Activated naive CD4-positive, alpha-beta T cell treated with anti-CD3 and anti-CD28 coated beads, Interleukin-2, amount 50 U/mL, for 72 hours (primary cell): ENCODE measurements around the gene NSG2. TPM values are rescaled to one million over a fixed set of nuclear protein-coding genes. Genes with fewer than 3 reads are reported as not detected.
"Not testable (repeated sequence)": the region's sequence is repeated elsewhere in the genome, so short reads cannot be mapped to it uniquely, and the experiment has no call there.

Experiments used
- ATAC-seq, 2 donors: fragments of 150-1000 bp; cut with Tn5 transposase; 2 replicates each; pipeline ENCODE4 v1.10.0; 2021; ENCODE audit warnings: mild to moderate bottlenecking in 2 of 2, moderate library complexity in 2 of 2
- DNase-seq, 2 donors: peaks; one replicate each; pipeline ENCODE4 v3.0.0; 2021 to 2022; ENCODE audit warnings: low spot score in 2 of 2
- H3K27ac Mint-ChIP-seq, 2 donors: one replicate each; pipeline ENCODE4 v1.8.0; 2022; ENCODE audit warnings: mild to moderate bottlenecking in 2 of 2, mixed read lengths in 2 of 2
- H3K36me3 Mint-ChIP-seq, 2 donors: one replicate each; pipeline ENCODE4 v1.8.0; 2022; ENCODE audit warnings: mixed read lengths in 2 of 2
- H3K9me3 Mint-ChIP-seq, 2 donors: one replicate each; pipeline ENCODE4 v1.8.0; 2022; ENCODE audit warnings: mixed read lengths in 2 of 2
- total RNA-seq, 2 donors: library from RNA; stranded (reverse); gene quantifications; one replicate each; pipeline ENCODE4 v1.2.3, GENCODE V29; 2022

Gene NSG2
- total RNA-seq, 2 donors from 2014 or later, result not detected

DNA sequence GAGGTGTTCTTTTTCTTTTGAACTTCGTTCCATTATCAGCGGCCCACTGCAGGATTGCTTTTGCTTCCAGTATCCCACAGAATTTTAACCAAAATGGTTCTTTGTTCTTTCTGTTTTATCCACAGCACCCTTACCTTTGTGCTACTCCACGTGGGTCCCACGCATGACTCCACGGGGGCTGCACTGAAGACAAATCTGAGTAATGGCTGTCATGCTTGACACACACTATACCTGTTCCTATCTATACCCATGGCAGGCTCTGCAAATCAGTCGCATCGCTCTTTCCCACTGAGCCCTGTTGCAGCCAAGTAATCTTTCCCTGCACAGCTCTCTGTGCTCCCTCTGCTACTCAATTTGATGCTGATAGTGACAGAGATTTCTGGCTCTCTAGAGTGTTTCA lies 69.7 kb downstream of the NSG2 start:
- Mint-ChIP-seq H3K9me3 (no peaks in the 10 kb centered on the region), H3K27ac (no peak overlapping the region), H3K36me3 (no peaks in the 10 kb centered on the region)
- DNase-seq (no peak), ATAC-seq (no peak)

DNA sequence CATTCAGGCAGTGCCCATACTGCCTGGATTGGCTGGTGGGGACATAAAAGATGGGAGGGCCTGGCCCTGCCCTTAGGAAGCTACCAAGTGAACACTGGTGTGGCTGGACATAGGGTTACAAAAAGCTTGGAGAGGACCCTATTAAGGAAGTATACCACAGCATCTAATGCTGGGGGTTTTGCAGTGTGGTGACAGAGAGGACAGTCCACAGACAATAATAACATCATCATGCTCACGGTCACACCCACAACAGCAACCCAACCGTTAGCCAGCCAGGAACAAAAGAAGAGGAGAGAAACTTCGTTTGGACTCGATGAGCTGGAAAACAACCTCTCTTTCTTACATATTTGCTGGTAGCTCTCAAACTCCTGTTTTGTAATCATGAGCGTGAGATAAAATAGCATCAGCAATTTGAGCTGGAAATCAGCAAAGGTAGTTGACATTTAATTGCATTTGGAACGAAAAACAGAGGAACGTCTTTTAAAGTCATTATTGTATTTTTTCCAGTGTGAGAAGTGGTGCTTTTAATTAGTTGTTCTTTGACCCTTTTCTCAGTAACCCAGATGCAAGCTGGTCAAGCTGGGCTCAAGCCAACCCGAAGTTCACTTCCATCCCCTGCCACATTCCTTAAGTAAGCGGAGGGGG lies 73.4 kb downstream of the NSG2 start:
- ATAC-seq (no peak), DNase-seq (no peak)
- H3K36me3 Mint-ChIP-seq, result no peaks in the 10 kb centered on the region
- H3K9me3 Mint-ChIP-seq, result no peaks in the 10 kb centered on the region
- no peak overlapping the region for H3K27ac Mint-ChIP-seq

DNA sequence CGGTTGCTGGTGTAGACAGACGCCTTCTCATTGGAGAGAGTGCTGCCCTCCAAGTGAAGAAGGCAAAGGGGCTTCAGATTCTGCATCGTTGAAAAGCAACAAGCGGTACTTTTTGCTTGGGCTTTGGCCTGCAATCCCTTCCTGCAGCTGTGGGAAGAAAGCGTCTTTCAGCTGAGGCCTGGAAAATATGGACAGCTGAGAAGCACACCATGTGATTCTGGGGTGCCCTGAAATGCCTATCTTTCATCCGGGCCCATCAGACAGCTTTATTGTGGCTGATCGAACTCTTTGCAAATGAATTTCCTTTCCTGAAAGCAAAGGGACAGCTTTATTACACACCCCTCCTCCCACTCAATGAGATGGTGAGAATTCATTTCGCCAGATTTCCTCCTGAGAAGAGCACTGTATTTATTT lies 74.0 kb downstream of the NSG2 start:
- no peak overlapping the region for H3K27ac Mint-ChIP-seq

DNA sequence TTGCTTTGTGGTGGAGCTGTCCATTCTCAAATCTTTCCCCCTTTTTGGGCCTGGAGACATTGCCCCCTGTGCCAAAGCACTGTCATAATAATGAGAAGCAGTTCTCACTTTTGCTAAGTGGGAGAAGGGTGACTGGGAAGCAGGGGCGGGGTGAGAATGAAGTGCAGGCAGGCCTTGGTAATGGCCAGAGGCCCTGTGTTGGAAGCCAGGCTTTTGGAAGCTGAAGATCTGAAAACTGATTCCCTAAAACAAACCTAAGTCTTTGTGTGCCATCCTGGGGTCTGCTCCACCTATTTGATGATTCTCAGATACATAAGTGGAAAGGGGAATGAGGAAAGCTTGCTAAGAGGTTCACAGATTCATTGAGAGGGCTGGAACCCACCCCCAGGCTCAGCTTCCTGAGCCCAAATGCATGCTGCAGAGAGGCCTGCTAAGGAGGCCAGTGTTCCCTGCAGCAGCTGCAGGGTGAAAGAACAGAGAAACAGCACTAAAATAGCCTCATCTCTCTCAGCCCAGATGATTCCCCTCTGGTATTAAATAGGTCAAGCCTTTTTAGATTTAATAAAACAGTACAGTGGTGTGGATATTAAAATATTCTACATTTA lies 75.0 kb downstream of the NSG2 start:
- peaks cover 0 to 7% of the 10 kb centered on the region in 2 donors for H3K9me3 Mint-ChIP-seq
- DNase-seq, result no peak
- no peak for ATAC-seq
- H3K36me3 Mint-ChIP-seq, result peaks cover 0 to 8% of the 10 kb centered on the region in 2 donors
- no peak overlapping the region for H3K27ac Mint-ChIP-seq

More for the DNA sequence above, 74.0 kb downstream of the NSG2 start:
- ATAC-seq (no peak), DNase-seq (no peak)
- no peaks in the 10 kb centered on the region for H3K9me3 Mint-ChIP-seq
- no peaks in the 10 kb centered on the region for H3K36me3 Mint-ChIP-seq

DNA sequence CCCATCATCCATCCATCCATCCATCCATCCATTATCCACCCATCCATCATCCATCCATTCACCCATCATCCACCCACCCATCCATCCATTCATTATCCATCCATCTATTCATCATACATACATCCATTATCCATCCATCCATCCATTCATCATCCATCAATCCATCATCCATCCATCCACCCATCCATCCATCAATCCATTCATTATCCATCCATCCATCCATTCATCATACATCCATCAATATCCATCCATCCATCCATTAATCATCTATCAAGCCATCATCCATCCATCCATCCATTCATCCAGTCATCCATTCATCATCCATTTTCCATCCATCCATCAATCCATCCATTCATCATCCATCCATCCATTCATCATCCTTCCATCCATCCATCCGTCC lies 89.0 kb downstream of the NSG2 start:
- DNase-seq, result no peak
- no peaks in the 10 kb centered on the region for H3K36me3 Mint-ChIP-seq
- no peak overlapping the region for H3K27ac Mint-ChIP-seq
- H3K9me3 Mint-ChIP-seq, result peaks cover 11 to 14% of the 10 kb centered on the region in 2 donors
- no peak for ATAC-seq

DNA sequence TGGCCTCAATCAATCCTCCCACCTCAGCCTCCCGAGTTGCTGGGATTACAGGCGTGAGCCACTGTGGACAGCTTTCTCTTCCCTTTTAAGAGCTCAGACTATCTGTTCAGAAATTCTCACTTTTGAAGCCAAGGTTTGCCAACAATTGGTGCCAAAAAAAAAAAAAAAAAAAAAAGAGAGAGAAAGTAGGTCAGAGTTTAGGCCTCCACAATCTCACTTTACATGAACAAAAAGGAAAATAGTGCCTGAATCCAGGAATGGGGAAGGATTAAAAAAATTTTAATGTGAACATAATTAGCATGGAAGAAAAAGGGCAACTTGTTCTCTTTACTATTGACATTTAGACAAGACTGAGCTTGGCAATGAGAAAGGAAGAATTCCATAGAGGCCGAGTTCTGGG lies 94.1 kb downstream of the NSG2 start:
- peaks cover 3 to 10% of the 10 kb centered on the region in 2 donors for H3K9me3 Mint-ChIP-seq
- H3K36me3 Mint-ChIP-seq, result no peaks in the 10 kb centered on the region
- DNase-seq, result no peak
- H3K27ac Mint-ChIP-seq, result no peak overlapping the region
- no peak for ATAC-seq

DNA sequence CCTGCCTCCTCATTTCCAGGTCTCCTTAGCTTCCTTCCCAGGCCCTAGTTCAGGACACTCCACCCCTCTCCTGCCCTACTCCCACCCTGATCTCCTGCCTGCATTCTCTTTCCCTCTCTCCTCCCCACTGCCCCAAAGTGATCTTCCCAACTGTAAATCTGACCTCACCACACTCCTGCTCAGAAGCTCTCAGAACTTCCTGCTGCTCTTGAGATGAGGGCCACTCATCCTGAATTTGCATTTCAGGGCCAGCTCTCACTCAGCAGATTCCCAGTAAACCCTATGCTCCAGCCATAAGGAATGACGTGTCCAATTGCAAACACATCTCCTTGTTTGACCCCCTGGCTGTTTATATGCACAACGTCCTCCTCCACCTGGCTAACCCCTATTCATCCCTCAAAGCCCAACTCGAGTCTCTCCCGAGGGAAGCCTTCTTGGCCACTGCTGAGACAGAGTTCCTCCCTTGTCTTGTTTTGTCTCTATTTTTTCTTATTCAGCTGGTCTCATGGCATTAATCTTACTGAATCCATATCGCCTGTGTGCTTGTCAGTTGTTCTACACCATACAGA lies 95.0 kb downstream of the NSG2 start:
- ATAC-seq (no peak), DNase-seq (no peak)
- Mint-ChIP-seq H3K36me3 (no peaks in the 10 kb centered on the region), H3K27ac (no peak overlapping the region), H3K9me3 (peaks cover 3 to 10% of the 10 kb centered on the region in 2 donors)

DNA sequence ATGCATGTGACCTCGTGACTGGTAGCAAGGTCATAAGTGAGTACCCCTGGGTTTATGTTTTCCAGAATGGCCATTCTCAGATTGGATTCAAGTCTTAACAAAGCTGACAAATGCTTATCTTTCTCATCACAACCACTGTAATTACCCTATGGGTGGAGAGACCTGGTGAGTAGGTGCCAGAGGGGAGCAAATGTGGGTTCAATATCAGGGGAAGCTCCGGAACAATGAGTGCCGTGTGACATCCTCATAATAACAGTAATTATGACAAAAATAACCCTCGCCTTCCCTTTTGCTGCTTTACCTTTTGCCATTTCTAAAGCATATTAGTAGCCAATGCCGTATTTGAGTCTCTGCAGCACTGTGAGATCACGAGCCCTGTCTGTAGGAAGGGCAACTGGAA lies 95.9 kb downstream of the NSG2 start:
- no peak for DNase-seq
- H3K27ac Mint-ChIP-seq, result no peak overlapping the region
- H3K9me3 Mint-ChIP-seq, result peaks cover 3 to 10% of the 10 kb centered on the region in 2 donors
- no peak for ATAC-seq
- H3K36me3 Mint-ChIP-seq, result no peaks in the 10 kb centered on the region

DNA sequence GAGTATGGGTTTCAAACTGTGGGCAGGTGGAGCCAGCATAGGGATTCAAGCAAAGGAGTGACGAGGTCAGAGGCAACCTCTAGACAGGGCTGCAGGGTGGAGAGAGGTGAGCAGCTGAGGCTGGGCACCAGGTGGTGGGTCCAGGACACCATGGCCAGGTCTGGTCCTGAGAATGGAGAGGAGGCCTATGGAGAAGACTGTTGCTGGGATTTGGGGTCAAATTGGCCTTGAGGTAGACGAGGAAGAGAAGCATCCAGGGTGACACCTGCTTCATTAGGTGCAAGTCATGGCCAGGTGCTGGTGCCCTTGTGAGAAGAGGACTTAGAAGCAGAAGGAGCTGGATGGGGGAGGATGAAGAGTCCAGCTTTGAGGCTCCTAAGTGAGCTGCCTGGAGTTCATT lies 99.6 kb downstream of the NSG2 start:
- no peak for ATAC-seq

DNA sequence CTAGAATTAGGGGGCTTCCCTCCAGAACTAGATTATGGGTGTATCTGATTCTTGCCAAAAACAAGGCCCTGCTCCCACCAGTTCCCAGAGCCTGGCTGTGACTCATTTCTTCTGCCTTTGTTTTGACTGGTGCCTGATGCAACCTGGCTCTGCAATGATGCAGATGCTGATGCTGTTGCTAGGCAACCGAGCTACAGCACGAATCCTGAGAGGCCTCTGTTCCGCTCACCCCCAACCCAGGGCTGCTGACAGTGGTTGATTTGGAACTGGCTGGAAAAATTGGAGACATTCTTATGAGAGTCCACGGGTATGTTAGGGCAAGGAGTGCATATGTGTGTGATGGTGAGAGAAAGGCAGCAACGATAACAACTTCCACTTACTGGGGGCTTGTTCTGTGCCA lies 100.3 kb downstream of the NSG2 start:
- DNase-seq (peak in 1 of 2 donors; percentile 23), ATAC-seq (peak; percentile 43 to 93)
- Mint-ChIP-seq H3K27ac (no peak overlapping the region), H3K36me3 (no peaks in the 10 kb centered on the region), H3K9me3 (no peaks in the 10 kb centered on the region)

More for the DNA sequence above, 99.6 kb downstream of the NSG2 start:
- Mint-ChIP-seq H3K9me3 (no peaks in the 10 kb centered on the region), H3K36me3 (no peaks in the 10 kb centered on the region), H3K27ac (no peak overlapping the region)
- no peak for DNase-seq

DNA sequence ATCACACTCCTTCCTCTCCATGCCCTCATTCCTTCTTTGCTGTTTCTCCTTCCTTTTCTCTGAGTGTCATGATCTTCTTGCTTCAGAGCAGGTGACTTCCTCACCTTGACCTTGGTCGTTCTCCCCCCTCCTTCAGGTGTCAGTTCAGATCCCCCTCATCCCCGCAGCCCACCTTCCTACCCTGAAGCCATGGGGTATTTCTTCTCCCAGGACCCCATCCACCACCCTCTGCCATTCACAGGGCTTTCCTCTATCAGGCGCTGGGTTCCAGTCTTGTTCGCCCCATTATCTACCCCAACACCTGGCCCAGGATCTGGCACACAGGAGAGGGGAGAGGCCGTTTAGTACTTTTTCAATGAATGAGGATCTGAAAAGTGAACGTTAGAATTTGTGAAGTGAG lies 101.0 kb downstream of the NSG2 start:
- H3K27ac Mint-ChIP-seq, result peak overlapping the region in 1 of 2 donors; percentile 57
- DNase-seq, result no peak
- H3K36me3 Mint-ChIP-seq, result no peaks in the 10 kb centered on the region
- H3K9me3 Mint-ChIP-seq, result no peaks in the 10 kb centered on the region
- ATAC-seq, result no peak

DNA sequence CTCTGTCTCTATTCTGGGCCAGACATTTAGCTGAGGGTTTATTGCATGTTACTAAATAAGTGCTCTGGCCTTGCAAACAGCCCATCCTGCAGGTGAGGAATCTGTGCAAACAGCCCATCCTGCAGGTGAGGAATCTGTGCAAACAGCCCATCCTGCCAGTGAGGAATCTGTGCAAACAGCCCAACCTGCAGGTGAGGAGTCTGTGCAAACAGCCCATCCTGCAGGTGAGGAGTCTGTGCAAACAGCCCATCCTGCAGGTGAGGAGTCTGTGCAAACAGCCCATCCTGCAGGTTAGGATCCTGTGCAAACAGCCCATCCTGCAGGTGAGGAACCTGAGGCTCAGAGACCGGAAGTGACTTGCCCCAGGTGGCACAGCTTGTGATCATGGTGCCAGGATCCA lies 101.5 kb downstream of the NSG2 start:
- not testable (repeated sequence) for H3K36me3 Mint-ChIP-seq, H3K9me3 Mint-ChIP-seq, ATAC-seq, DNase-seq, H3K27ac Mint-ChIP-seq

DNA sequence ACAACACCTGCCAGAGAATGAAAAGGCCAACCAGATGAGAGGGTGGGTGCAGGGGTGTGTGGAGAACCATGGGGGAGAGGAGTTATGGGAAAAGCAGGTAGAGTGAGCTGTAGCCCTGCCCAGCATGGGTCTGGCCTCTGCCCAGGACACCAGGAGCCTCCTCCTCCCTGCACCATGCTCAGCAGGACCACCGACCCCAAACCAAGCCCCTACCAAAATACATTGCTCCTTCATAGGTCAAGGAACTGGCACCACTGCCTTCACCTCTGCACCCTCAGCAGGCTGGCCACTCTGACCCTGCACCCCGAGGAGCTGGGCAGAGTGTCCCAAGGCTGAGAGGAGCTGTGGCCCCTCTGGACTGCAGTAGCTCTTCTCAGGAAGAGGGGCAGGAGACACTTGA lies 102.0 kb downstream of the NSG2 start:
- Mint-ChIP-seq H3K36me3 (no peaks in the 10 kb centered on the region), H3K27ac (no peak overlapping the region), H3K9me3 (no peaks in the 10 kb centered on the region)
- ATAC-seq (no peak), DNase-seq (no peak)

DNA sequence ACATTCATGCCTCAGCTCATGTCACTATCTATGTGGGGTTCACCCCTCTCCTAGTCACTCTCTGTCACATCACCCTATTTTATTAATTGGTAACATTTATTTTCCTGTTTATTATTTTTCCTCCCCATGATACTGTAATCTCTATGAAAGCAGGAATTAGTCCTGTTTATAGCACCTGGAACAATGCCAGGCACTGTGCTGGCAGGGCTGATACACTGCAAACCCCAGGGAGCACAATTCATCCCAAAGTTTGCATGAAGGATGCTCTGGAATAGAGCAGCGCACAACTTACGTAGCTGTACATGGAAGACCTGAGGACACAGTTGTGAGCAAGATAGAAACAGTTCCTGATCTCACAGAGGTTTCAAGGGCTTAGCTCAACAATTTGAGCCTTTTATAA lies 103.2 kb downstream of the NSG2 start:
- ATAC-seq, result no peak
- DNase-seq, result no peak
- Mint-ChIP-seq H3K36me3 (no peaks in the 10 kb centered on the region), H3K9me3 (no peaks in the 10 kb centered on the region), H3K27ac (no peak overlapping the region)

DNA sequence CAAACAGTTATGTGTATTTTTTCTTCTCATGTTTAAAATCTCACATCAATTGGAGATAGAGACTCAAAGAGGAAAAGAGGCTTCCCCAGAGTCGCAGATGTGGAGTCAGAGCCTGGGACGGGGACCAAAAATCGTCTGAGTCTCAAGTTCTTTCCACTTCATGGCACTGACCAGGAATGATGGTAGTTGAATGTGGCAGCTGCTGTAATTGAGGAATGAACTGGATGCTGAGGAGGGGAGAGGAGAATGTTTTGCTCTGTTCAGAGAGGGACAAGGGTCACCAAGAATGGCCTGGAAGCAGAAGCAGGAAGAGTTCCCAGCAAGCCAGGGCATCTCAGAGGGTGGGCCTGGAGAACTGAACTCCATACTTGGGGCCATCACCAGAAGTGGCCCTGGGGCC lies 103.9 kb downstream of the NSG2 start:
- Mint-ChIP-seq H3K27ac (no peak overlapping the region), H3K36me3 (peaks cover 0 to under 1% of the 10 kb centered on the region in 2 donors), H3K9me3 (peaks cover 0 to under 1% of the 10 kb centered on the region in 2 donors)
- DNase-seq (no peak), ATAC-seq (no peak)

DNA sequence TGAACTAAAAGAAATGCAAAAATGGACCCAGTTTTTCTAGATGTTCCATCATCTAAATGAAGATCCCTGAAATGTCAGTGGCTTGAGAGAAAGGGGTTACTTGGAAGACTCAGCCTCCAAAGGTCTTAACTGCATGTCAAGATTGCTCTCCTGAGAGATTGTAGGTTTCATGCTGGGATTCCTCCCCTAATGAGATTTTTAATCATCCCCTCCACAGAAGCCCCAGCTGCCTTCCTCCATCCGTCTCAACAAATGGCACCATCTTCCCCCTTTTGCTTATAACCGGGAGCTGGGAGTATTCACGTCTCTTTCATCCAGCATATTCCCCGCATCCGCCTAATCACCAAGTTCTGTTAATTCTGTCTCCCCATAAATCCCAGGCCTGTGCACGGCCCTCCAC lies 104.5 kb downstream of the NSG2 start:
- no peak for ATAC-seq
- no peak overlapping the region for H3K27ac Mint-ChIP-seq

DNA sequence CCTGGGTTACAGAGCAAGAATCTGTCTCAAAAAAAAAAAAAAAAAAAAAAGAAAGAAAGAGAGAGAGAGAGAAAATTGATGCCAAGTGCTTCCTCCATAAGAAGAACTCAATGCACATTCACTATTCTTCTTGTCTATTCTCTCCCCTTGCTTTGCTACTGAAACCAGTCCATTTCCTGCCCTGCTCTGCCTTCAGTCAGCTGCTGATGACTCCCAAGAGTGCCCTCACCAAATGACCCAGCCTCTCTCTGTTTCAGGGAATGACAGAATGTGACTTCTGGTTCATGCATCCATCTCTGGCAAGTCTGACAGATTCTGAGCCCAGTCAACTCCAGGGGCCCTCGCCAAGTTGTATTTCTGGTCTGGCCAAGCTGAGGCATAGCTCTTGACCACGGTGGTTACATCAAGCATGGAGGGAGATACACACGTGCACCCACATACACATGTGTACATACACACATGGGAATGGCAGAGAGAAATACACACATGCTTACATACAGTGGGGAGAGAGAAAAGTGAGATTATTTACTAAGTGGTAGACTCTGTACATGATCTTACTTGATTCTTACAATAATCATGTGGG lies 106.2 kb downstream of the NSG2 start:
- Mint-ChIP-seq H3K9me3 (peaks cover 9 to 12% of the 10 kb centered on the region in 2 donors), H3K27ac (no peak overlapping the region), H3K36me3 (peaks cover 0 to 11% of the 10 kb centered on the region in 2 donors)
- DNase-seq (no peak), ATAC-seq (no peak)

More for the DNA sequence above, 104.5 kb downstream of the NSG2 start:
- no peak for DNase-seq
- peaks cover 0 to 6% of the 10 kb centered on the region in 2 donors for H3K36me3 Mint-ChIP-seq
- peaks cover 0 to 5% of the 10 kb centered on the region in 2 donors for H3K9me3 Mint-ChIP-seq
